ENCODE results near the gene STK32B. TPM values are rescaled to one million over a fixed set of nuclear protein-coding genes. Genes with fewer than 3 reads are reported as not detected.

Gene STK32B
- total and polyA plus RNA-seq, 9 of the 15 experiments (the other 6 are each of a cell fraction or from before 2014, with no cell fraction given), result 0.03 to 0.20 (median 0.07) TPM; not detected in 2

DNA sequence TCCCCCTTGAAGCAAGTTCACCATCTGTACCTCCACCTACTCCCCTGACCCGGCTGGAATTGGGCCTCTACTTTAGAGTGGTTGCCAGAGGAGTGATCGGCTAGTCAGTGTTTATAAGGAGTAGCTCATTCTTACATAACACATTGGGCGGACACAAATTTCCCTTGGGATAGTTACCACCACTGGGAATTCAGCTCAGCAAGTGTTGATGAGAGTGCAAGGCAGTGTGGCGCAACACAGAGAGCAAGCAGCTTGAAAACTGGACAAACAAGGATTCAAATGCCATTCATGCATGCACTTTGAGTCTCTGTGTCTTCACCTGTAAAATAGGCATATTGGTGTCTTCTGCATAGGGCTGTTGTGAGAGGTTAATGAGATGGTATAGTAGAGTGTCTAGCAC, 92.7 kb downstream of the STK32B start:
- no peak; the same call in 1 of the 3 replicates for ATAC-seq
- WGBS (ENCODE audit: insufficient coverage, low coverage, missing lambda C conversion rate), result 8% methylated on average over 4 of the region's 4 CpGs
- H3K9ac ChIP-seq (ENCODE audit: insufficient read depth in 1 of 2, low read depth in 2 of 2, low read length in 2 of 2), result no peak overlapping the region
- H2AFZ ChIP-seq (ENCODE audit: low read depth, low read length), result no peak overlapping the region
- no TSS peak for BruUV-seq (replicated peaks)
- intact Hi-C loops (cut with micrococcal nuclease) (loop anchor here (2.0 kb wide), 1 partner anchor 93 kb away; the partner anchor contains the start of gene STK32B), in situ Hi-C loops (cut with MboI) (loop anchor here (5.0 kb wide), 1 partner anchor 147 kb away; no protein-coding TSS in a partner anchor)
- H3K4me1 ChIP-seq (replicated peaks in 1 of 2; ENCODE audit: control insufficient read depth in 2 of 2, insufficient read depth in 2 of 2, low read length in 2 of 2), result peaks cover 3 to 13% of the 10 kb centered on the region in 2 experiments; a peak in 2 of 5 replicates
- ChIA-PET POLR2A (no interaction called here), CTCF (ENCODE audit: low intra/inter-chr PET ratio) (interaction anchor here (0.9 kb wide), 1 partner anchor 32 kb away, joined by 3 read pairs; no protein-coding TSS in a partner anchor)
- H3K79me2 ChIP-seq (ENCODE audit: control insufficient read depth, insufficient read depth, low read length), result no peaks in the 10 kb centered on the region
- H3K9me1 ChIP-seq (ENCODE audit: control insufficient read depth, insufficient read depth, low read length), result no peaks in the 10 kb centered on the region
- H3K27ac ChIP-seq (ENCODE audit: extremely low read depth, low read depth, low read length), result no peak overlapping the region; the same call in 2 of the 3 replicates
- no peak overlapping the region for H3K4me3 ChIP-seq
- DNase-seq (ENCODE audit: extremely low read depth in 1 of 4, low spot score in 3 of 4), result no peak
- peak overlapping the region; percentile 56; the same call in 1 of the 2 replicates for H3K4me2 ChIP-seq (ENCODE audit: insufficient read depth, low read length)
- H3K27me3 ChIP-seq (ENCODE audit: control insufficient read depth in 2 of 2, insufficient read depth in 2 of 2, low read length in 2 of 2), result peaks cover 0 to 5% of the 10 kb centered on the region in 2 experiments; a peak in 2 of 5 replicates
- H4K20me1 ChIP-seq (replicated peaks; ENCODE audit: control insufficient read depth, insufficient read depth, low read length), result no peaks in the 10 kb centered on the region
- no peak for FAIRE-seq
- H3K9me3 ChIP-seq (replicated peaks; ENCODE audit: control insufficient read depth, insufficient read depth, low read depth, low read length), result no peaks in the 10 kb centered on the region
- no peaks in the 10 kb centered on the region for H3K36me3 ChIP-seq (ENCODE audit: control insufficient read depth, insufficient read depth, low read length)
- TF ChIP-seq HNRNPK (IDR thresholded peaks at IDR 0.05; ENCODE audit: low read depth, low read length, poor library complexity, severe bottlenecking) (no peak), BCOR (IDR thresholded peaks at IDR 0.05) (no peak), TCF7 (IDR thresholded peaks at IDR 0.05; ENCODE audit: borderline replicate concordance) (no peak), CHD2 (IDR thresholded peaks at IDR 0.05; ENCODE audit: low read depth, low read length) (no peak), ZZZ3 (IDR thresholded peaks at IDR 0.05) (no peak), HDGF (IDR thresholded peaks at IDR 0.05) (no peak), CEBPB (tag; IDR thresholded peaks at IDR 0.05) (0 out of 2 replicates have a peak, but pooled peaks have one; percentile 24), CEBPG (CRISPR knock-in tag; IDR thresholded peaks at IDR 0.05) (no peak), CEBPG (tag; conservative IDR thresholded peaks at IDR 0.05 in 1 of 2, IDR thresholded peaks at IDR 0.05 in 1 of 2) (peak in 1 of 2 experiments; percentile 47; a peak in 1 of 4 replicates), FOXK1 (CRISPR knock-in tag; IDR thresholded peaks at IDR 0.05; ENCODE audit: borderline replicate concordance) (no peak), ADNP (tag; IDR thresholded peaks at IDR 0.05) (no peak), YY1 (IDR thresholded peaks at IDR 0.05; ENCODE audit: borderline replicate concordance in 1 of 3, control insufficient read depth in 1 of 3, extremely low read depth in 1 of 3, insufficient read depth in 3 of 3, insufficient read length in 1 of 3, insufficient replicate concordance in 2 of 3, low read depth in 1 of 3, low read length in 2 of 3) (no peak), ARHGAP35 (IDR thresholded peaks at IDR 0.05; ENCODE audit: partially characterized antibody) (no peak), ETV6 (IDR thresholded peaks at IDR 0.05; ENCODE audit: borderline replicate concordance in 1 of 2, low read depth in 2 of 2, low read length in 1 of 2) (no peak), ETV6 (CRISPR knock-in tag; IDR thresholded peaks at IDR 0.05; ENCODE audit: borderline replicate concordance) (no peak), ZNF766 (CRISPR knock-in tag; conservative IDR thresholded peaks at IDR 0.05) (0 out of 2 replicates have a peak, but pooled peaks have one; percentile 14), STAG1 (CRISPR knock-in tag; IDR thresholded peaks at IDR 0.05; ENCODE audit: borderline replicate concordance) (no peak), KDM4B (IDR thresholded peaks at IDR 0.05; ENCODE audit: borderline replicate concordance in 2 of 2, low read depth in 1 of 2) (no peak)
- TF ChIP-seq, protein P1, sequence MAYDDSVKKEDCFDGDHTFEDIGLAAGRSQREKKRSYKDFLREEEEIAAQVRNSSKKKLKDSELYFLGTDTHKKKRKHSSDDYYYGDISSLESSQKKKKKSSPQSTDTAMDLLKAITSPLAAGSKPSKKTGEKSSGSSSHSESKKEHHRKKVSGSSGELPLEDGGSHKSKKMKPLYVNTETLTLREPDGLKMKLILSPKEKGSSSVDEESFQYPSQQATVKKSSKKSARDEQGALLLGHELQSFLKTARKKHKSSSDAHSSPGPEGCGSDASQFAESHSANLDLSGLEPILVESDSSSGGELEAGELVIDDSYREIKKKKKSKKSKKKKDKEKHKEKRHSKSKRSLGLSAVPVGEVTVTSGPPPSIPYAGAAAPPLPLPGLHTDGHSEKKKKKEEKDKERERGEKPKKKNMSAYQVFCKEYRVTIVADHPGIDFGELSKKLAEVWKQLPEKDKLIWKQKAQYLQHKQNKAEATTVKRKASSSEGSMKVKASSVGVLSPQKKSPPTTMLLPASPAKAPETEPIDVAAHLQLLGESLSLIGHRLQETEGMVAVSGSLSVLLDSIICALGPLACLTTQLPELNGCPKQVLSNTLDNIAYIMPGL (CRISPR knock-in tag; IDR thresholded peaks at IDR 0.05), result no peak
- TF ChIP-seq, protein P2, sequence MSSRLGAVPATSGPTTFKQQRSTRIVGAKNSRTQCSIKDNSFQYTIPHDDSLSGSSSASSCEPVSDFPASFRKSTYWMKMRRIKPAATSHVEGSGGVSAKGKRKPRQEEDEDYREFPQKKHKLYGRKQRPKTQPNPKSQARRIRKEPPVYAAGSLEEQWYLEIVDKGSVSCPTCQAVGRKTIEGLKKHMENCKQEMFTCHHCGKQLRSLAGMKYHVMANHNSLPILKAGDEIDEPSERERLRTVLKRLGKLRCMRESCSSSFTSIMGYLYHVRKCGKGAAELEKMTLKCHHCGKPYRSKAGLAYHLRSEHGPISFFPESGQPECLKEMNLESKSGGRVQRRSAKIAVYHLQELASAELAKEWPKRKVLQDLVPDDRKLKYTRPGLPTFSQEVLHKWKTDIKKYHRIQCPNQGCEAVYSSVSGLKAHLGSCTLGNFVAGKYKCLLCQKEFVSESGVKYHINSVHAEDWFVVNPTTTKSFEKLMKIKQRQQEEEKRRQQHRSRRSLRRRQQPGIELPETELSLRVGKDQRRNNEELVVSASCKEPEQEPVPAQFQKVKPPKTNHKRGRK (tag; IDR thresholded peaks at IDR 0.05), result no peak
